Uterus (tissue), 2 donors: Measurements from ENCODE around the gene OR2AK2.

ENCODE experiments used
- CTCF ChIP-seq, 4 experiments: fragments of 200-600 bp in 2 of 4; fragments of 450-650 bp in 2 of 4; sonication (generic) in 2 of 4; IDR thresholded peaks; one replicate each; pipeline ENCODE4 v1.5.1; 2016 to 2019; ENCODE audit warnings: antibody characterized with exemption in 4 of 4, mild to moderate bottlenecking in 2 of 4, moderate library complexity in 1 of 4
- POLR2A ChIP-seq, 2 donors: fragments of 450-650 bp; IDR thresholded peaks; one replicate each; pipeline ENCODE4 v1.6.1; 2016; ENCODE audit warnings: antibody characterized with exemption in 2 of 2, mild to moderate bottlenecking in 1 of 2, moderate library complexity in 1 of 2

- TF ChIP-seq POLR2A (IDR thresholded peaks at IDR 0.05) = no peak
- no peak for TF ChIP-seq CTCF (IDR thresholded peaks at IDR 0.05)
Measured at GRCh38 chr1:247919952-247920351, 45.1 kb upstream of the OR2AK2 start, which contains the start of gene OR2T8.
